ENCODE results near the gene ABLIM3. TPM values are rescaled to one million over a fixed set of nuclear protein-coding genes. Genes with fewer than 3 reads are reported as not detected.
"Not testable (repeated sequence)": the region's sequence is repeated elsewhere in the genome, so short reads cannot be mapped to it uniquely, and the experiment has no call there.

Gene ABLIM3
- polyA plus RNA-seq, 1 donor, result 89.7 TPM

- DNase-seq (ENCODE audit: low read depth), result not testable (repeated sequence)
Observed at GRCh38 chr5:149187617-149188016, 46.3 kb downstream of the ABLIM3 start.

- DNase-seq (ENCODE audit: low read depth), result no peak
Observed at GRCh38 chr5:149188383-149188782, 47.1 kb downstream of the ABLIM3 start.

- DNase-seq (ENCODE audit: low read depth), result no peak
Observed at GRCh38 chr5:149195337-149195887, 54.1 kb downstream of the ABLIM3 start.

DNA sequence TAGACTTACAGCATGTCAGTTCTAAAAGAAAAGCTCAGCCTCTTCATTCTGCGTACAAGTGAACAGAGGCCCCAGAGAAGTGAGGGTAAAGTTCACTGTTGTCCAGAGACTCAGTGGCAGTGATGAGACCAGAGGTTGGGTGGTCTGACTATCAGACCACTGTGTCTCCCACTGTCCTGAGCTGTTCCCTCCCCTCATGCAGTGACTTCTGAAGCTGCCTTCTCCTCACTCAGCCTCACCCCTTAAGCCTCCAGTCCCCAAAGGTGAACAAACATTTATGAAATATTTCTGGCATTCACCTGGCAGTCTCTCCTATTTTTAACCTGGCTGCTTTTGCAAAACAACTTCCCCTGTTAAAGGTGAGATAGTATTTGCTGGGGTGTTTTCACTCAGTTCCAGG is 54.7 kb downstream of the ABLIM3 start:
- no peak for DNase-seq (ENCODE audit: low read depth)

- no peak for DNase-seq (ENCODE audit: low read depth)
Observed at GRCh38 chr5:149198148-149198547, 56.9 kb downstream of the ABLIM3 start.

GRCh38 chr5:149200355-149200754 is 59.1 kb downstream of the ABLIM3 start:
- DNase-seq (ENCODE audit: low read depth), result no peak

DNA sequence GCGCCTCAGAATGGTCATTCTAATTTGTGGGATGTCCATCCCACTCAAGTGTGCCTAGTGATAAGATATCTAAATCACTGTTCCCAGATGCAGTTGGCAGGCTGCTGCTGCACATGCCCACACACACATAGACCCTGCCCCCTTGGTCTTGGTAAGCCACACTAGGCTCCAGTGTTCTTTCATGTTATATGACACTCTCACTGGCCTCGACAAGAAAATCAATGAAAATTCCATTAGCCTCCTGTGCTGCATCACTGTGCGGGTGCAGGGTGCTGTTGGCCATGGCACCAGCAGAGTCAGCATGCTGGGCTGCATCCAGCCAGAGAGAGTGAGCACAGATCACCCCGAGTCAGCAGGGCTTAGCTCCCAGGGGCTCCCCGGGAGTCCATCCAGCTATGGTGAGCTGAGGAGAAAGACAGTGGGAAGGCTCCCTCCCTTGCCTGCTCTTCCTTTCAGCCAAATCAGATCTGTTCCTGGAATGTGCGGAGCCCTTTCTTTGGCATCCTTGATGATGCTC is 59.9 kb downstream of the ABLIM3 start:
- no peak for DNase-seq (ENCODE audit: low read depth)

DNA sequence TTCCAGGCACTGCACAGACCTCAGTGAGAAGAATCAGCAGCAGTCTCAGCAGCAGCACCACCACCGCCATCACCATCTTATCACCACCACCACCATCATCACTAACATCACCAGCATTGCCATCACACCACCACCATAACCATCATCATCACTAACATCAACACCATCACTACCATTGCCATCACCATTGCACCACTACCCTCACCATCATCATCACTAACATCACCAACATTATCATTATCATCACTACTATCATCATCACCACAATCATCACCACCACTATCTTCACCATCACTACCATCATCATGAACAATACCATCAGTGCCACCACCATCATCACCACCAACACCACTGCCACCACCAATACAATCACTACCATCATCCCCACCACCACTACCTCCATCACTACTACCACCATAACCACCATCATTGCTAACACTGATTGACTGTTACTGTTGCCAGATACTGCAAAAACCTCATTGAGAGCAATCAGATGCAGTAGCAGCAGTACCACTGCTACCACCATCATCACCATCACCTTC is 61.7 kb downstream of the ABLIM3 start:
- DNase-seq (ENCODE audit: low read depth), result no peak

DNA sequence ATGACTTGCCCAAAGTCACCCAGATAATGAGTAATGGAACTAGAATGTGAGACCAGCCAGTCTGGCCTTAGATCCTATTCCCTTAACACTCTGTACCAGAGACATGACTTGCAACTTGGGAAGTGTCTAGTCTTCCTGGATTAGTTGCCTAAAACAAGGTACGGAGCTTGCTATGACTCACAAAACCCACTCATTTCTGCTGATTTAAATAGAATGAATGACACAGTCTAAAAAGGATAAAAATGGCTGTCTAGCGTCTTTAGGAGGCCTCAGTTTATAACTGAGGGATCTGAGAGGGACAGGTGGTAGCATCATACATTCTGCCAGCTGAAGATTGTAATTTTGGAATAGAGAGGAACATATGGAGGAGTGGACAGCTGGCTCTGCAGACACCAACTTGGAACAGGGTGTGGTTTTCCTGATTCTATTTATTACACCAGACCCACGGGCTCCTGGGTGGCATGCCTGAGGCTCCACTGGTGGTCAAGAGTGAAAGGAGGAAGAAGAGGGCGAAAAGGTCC is 62.7 kb downstream of the ABLIM3 start:
- no peak for DNase-seq (ENCODE audit: low read depth)

DNA sequence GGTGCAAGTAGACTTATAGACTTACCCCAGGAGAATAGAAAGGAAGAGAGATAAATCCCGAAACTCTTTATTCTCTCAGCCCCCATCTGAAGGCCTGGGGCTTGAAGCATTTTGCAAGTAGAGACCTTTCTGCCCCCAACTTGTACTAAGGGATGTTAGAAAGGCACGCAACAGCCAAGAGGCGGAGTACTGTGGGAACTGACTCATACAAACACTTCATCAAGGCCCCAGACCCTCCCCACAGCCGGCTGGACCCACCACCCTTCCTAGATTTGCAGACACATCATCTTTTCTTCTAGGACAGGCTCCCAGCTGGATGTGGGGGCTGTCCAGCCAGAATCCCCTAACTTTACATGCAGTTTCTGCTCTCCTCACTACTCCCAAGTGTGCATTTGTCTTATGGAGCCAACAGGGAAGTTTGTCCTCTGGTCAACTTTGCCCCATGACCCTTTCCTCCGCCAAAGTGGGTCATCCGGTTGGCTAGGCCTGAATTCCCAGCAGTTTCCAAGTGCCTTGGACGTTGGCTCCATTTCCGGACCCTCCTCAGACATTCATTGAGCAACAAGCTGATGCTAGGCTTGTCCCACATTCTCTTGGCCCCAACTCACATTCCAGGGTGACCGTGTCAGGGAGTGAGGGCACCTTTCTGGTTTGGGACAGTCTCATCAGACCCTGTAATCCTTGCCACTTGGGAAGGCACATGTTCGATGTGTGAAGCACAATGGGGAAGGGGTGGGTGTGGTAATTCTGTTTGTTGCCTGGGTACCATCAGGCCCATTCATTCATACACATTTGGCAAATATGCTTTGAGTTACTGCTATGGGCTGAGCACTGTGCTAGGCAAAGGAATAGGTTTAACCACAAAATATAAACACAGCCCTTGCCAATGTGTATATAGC is 64.6 kb downstream of the ABLIM3 start:
- no peak for DNase-seq (ENCODE audit: low read depth)

GRCh38 chr5:149206524-149207141 is 65.3 kb downstream of the ABLIM3 start:
- no peak for DNase-seq (ENCODE audit: low read depth)

DNA sequence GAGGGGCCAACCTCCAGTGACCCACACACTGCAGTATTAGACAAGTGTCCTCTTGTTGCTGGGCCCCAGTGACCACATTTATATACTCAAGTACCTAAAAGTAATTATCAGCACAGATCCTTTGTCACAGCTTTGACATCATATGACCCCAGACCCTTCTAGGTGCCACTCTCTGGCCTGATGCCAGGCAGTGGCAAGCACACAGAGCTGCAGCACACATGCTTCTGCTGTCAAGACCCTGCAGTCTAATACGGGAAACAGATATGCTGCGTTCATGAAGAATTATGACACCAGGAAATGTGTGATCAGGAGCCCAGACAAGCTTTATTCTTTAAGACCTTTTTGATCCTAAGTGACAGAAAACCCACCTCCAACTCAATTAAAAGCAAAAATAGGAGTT is 66.5 kb downstream of the ABLIM3 start:
- DNase-seq (ENCODE audit: low read depth), result no peak

- no peak for DNase-seq (ENCODE audit: low read depth)
Observed at GRCh38 chr5:149210225-149210624, 68.9 kb downstream of the ABLIM3 start.

DNA sequence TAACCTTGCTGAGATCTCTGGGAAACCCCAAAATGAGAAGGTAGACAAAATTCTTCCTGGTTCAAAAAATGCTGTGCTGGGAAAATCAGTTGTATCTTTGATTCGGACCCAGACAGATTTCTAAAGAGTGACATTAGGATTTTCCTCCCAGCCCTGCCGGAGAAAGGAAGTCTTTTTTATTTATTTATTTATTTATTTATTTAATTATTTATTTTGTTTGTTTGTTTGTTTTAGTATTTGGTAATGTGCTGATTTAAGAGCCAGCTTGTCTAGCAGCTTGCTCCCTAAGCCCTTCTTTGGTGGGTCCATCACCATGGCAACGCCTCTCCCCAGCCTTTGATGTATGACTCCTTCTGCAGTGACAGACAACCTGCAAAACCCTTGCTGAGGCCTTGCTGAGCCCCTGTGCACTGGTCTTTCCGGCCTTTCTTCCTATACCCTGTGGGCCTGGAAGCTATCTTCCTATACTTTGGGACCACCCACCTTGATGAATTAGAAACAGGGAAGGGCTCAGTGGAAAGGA is 69.7 kb downstream of the ABLIM3 start:
- no peak for DNase-seq (ENCODE audit: low read depth)

GRCh38 chr5:149211566-149211965 is 70.3 kb downstream of the ABLIM3 start:
- no peak for DNase-seq (ENCODE audit: low read depth)

- DNase-seq (ENCODE audit: low read depth), result no peak
Observed at GRCh38 chr5:149212198-149212951, 71.1 kb downstream of the ABLIM3 start.

- no peak for DNase-seq (ENCODE audit: low read depth)
Observed at GRCh38 chr5:149213264-149213880, 72.1 kb downstream of the ABLIM3 start.

DNA sequence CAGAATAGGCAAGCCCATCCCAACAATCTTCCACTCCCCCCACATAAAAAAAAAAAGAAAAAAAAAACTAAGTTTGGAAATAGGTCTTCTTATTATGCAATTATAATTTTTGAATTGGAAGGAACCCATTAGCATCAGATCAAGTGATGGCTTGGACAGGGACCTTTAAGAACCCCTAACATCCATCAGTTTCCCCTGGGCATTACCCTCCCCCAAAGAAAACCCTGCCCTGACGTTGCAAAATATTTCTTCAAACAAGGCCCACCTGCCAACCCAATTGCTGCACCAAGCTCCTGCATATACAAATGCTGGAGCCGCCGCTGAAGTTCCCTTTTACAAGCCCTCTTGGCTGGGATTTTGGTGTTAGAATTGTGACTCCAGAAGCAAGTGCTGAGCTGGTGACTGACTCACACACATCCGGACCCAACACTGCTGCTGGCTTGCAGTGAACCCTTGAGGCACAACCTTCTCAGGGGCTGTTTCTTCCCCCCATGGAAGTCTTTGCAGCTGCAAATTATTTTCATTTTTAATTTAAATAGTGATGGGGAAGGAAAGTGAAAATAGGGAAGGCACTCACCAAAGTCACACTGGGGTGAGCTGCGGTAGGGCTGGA is 74.3 kb downstream of the ABLIM3 start:
- DNase-seq (ENCODE audit: low read depth), result no peak

DNA sequence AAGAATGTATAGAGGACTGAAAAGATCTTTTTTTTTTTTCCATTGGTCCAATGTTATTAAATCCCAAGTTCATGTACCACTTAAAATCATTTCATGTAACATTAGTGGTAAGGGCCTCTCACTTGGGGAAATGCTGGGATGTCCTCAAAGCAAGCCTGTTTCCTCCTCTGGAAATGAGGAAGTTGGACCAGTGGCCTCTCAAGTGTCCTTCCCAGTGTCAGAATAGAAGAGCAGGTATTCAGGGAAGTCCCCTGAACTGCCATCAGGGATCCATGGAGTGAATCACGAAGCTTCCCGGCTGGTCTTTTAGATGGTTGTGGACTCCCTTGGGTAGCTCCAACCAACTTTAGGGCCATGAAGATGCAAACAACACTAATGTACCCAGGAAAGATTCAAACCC is 75.2 kb downstream of the ABLIM3 start:
- no peak for DNase-seq (ENCODE audit: low read depth)

- DNase-seq (ENCODE audit: low read depth), result no peak
Observed at GRCh38 chr5:149217096-149217802, 76.0 kb downstream of the ABLIM3 start.
